Measurements from ENCODE around the gene WDR4. TPM values are rescaled to one million over a fixed set of nuclear protein-coding genes. Genes with fewer than 3 reads are reported as not detected.
A peak's percentile ranks its signal among the peaks of the same experiment; 100 is the strongest.

Gene WDR4
- total RNA-seq, 1 donor from 2014 or later: 21.7 TPM

- no peak for DNase-seq (ENCODE audit: low spot score in 2 of 2, unreplicated experiment in 2 of 2)
Measured at GRCh38 chr21:42829417-42829816, 49.9 kb downstream of the WDR4 start.

DNA sequence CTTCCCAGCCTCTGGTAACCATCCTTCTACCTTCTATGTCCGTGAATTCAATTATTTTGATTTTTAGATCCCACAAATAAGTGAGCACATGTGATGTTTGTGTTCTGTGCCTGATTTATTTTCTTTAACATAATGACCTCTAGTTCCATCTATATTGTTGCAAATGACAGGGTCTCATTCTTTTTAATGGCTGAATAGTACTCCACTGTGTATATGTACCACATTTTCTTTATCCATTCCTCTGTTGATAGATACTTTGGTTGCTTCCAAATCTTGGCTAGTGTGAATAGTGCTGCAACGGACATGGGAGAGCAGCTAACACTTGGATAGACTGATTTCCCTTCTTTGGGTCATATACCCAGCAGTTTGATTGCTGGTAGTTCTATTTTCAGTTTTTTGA, 51.8 kb downstream of the WDR4 start:
- Mint-ChIP-seq H3K9me3 (peaks cover 32% of the 10 kb centered on the region), H3K36me3 (no peaks in the 10 kb centered on the region), H3K4me1 (no peaks in the 10 kb centered on the region), H3K27me3 (ENCODE audit: low read depth) (peaks cover 25% of the 10 kb centered on the region), H3K27ac (no peak overlapping the region), H3K4me3 (no peak overlapping the region)
- no peak for DNase-seq (ENCODE audit: low spot score in 2 of 2, unreplicated experiment in 2 of 2)
- no peak for TF ChIP-seq CTCF (IDR thresholded peaks at IDR 0.05; ENCODE audit: unreplicated experiment)

More at GRCh38 chr21:42829417-42829816, 49.9 kb downstream of the WDR4 start:
- no peak overlapping the region for H3K4me3 Mint-ChIP-seq
- TF ChIP-seq CTCF (IDR thresholded peaks at IDR 0.05; ENCODE audit: unreplicated experiment): no peak
- H3K27me3 Mint-ChIP-seq (ENCODE audit: low read depth): peaks cover 35% of the 10 kb centered on the region
- no peak overlapping the region for H3K27ac Mint-ChIP-seq
- peaks cover 3% of the 10 kb centered on the region for H3K4me1 Mint-ChIP-seq
- no peaks in the 10 kb centered on the region for H3K36me3 Mint-ChIP-seq
- peaks cover 32% of the 10 kb centered on the region for H3K9me3 Mint-ChIP-seq

DNA sequence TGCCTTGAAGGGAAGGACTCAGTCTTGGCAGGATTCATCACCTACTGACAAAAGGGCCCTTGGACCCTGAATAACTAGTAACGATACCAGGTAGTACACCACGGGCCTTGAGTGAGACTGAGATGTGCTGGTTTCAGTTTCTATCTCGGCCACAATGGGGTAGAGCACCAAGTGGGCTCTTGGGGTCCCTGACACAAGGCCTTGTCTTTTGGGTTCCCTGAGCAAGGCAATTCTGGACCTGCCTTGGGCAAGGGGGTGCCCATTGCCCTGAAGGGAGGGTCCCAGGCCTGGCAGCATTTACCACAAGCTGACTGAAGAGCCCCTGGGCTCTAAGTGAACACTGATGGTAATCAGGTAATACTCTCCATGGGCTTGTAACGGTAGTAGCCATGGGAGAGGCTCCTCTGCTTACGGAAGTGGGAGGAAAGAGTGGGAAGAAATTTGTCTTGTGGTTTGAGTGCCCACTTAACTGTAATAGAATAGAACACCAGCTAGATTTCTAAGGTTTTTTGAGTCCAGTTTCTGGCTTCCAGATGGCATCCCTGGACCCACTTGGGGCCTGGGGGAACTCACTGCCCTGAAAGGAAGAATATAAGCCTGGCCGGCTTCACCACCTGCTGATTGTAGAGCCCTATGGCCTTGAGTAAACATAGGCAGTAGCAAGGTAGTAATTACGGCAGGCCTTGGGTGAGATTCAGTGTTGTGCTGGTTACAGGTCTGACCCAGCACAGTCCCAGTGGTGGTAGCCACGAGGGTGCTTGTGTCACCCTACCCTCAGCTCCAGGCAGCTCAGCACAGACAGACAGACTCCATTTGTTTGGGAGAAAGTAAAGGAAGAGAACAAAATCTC, 58.5 kb downstream of the WDR4 start:
- no peak overlapping the region for H3K4me3 Mint-ChIP-seq
- peaks cover 6% of the 10 kb centered on the region for H3K27me3 Mint-ChIP-seq (ENCODE audit: low read depth)
- no peak overlapping the region for H3K27ac Mint-ChIP-seq
- peaks cover 27% of the 10 kb centered on the region for H3K9me3 Mint-ChIP-seq
- peak in 1 of 2 experiments; percentile 26 for DNase-seq (ENCODE audit: low spot score in 2 of 2, unreplicated experiment in 2 of 2)
- H3K36me3 Mint-ChIP-seq: peaks cover 7% of the 10 kb centered on the region
- TF ChIP-seq CTCF (IDR thresholded peaks at IDR 0.05; ENCODE audit: unreplicated experiment): no peak
- no peaks in the 10 kb centered on the region for H3K4me1 Mint-ChIP-seq

DNA sequence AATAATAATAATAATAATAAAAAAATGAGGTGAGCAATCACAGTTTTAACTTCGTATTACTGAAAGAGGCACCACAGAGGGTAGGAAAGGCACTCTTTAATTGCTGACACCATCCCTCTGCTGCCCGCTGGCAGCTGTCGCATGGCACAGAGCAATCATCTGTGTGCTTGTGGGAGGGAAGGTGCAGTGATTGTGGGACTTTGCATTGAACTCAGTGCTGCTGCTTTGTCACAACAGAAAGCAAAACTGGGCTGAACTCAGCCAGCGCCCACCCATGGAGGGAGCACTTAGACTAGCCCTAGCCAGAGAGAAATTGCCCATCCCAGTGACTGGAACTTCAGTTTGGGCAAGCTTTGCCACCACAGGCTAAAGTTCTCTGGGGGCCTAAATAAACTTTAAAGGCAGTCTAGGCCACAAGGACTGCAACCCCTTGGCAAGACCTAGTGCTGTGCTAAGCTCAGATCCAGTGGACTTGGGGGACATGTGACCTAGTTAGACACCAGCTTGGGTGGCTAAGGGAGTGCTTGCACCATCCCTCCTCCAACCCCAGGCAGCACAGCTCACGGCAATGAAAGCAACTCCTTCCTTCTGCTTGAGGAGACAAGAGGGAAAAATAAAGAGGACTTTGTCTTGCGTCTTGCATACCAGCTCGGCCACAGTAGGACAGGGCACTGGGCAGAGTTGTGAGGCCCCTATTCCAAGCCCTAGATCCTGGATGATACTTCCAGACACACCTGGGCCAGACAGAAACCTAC, 59.3 kb downstream of the WDR4 start:
- no peak for TF ChIP-seq CTCF (IDR thresholded peaks at IDR 0.05; ENCODE audit: unreplicated experiment)
- no peaks in the 10 kb centered on the region for H3K27me3 Mint-ChIP-seq (ENCODE audit: low read depth)
- H3K9me3 Mint-ChIP-seq: peaks cover 21% of the 10 kb centered on the region
- H3K4me3 Mint-ChIP-seq: no peak overlapping the region
- peak in 1 of 2 experiments; percentile 7 for DNase-seq (ENCODE audit: low spot score in 2 of 2, unreplicated experiment in 2 of 2)
- no peak overlapping the region for H3K27ac Mint-ChIP-seq
- no peaks in the 10 kb centered on the region for H3K4me1 Mint-ChIP-seq
- H3K36me3 Mint-ChIP-seq: peaks cover 7% of the 10 kb centered on the region

DNA sequence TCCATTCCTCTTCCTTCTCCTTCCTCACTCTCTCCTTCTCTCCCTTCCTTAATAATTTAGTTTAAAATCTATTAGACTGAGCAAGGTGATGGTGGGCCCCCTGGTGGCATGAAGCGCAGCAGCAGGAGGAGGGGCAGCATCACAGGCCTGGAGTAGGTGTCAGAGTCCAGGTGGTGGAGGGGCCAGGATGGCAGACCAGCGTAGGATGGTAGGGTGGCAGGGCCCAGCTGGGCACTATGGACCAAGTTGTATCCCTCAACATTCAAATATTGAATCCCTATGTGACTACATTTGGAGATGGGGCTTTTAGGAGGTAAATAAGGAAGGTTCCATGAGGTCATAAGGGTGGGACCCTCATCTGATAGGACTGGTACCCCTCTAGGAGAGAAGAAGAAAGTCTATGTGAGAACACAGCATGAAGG, 61.0 kb downstream of the WDR4 start:
- Mint-ChIP-seq H3K36me3 (peaks cover 12% of the 10 kb centered on the region), H3K4me1 (no peaks in the 10 kb centered on the region), H3K4me3 (no peak overlapping the region), H3K27ac (no peak overlapping the region), H3K9me3 (peaks cover 20% of the 10 kb centered on the region), H3K27me3 (ENCODE audit: low read depth) (no peaks in the 10 kb centered on the region)
- peak in 1 of 2 experiments; percentile 39 for DNase-seq (ENCODE audit: low spot score in 2 of 2, unreplicated experiment in 2 of 2)
- peak; percentile 52 for TF ChIP-seq CTCF (IDR thresholded peaks at IDR 0.05; ENCODE audit: unreplicated experiment)
